LNCAP (cell line): ENCODE measurements around the gene PRDM16.

Source experiments
- CTCF ChIP-seq: fragments of 450-650 bp; IDR thresholded peaks from 2 replicates; pipeline ENCODE4 v1.5.1; 2017; ENCODE audit warnings: mild to moderate bottlenecking

The PRDM16 gene

GRCh38 chr1:3465091-3465934 lies 396.3 kb downstream of the PRDM16 start:
- no peak for TF ChIP-seq CTCF

- TF ChIP-seq CTCF: no peak
These were observed 396.9 kb downstream of the PRDM16 start for GRCh38 chr1:3465935-3466321.

GRCh38 chr1:3466366-3467075 lies 397.5 kb downstream of the PRDM16 start:
- TF ChIP-seq CTCF: no peak

- TF ChIP-seq CTCF: no peak
These were observed 398.4 kb downstream of the PRDM16 start for GRCh38 chr1:3467096-3468036.

- TF ChIP-seq CTCF: no peak
These were observed 399.5 kb downstream of the PRDM16 start for GRCh38 chr1:3468236-3469103.

GRCh38 chr1:3469104-3469848 lies 400.3 kb downstream of the PRDM16 start:
- TF ChIP-seq CTCF: no peak
